K562 (cell line): ENCODE data around the gene CMTR1. TPM values are rescaled to one million over a fixed set of nuclear protein-coding genes. Genes with fewer than 3 reads are reported as not detected.

Experiments used
- ATAC-seq: fragments of 200-7000 bp; cut with Tn5 transposase; 3 replicates; pipeline ENCODE4 v1.9.1; 2020; ENCODE audit warnings: moderate library complexity
- BruUV-seq: library from RNA; stranded (reverse); fragments of 400-500 nt; replicated peaks from 2 replicates; lab custom pipeline; 2021; lab: Mats Ljungman, UMichigan
- CTCF ChIA-PET: fragments of 300-600 bp; formaldehyde crosslinking; extraction: SDS; loops from one replicate; lab custom pipeline; 2021; ENCODE audit warnings: low intra/inter-chr PET ratio; lab: Yijun Ruan, JAX
- POLR2A ChIA-PET: fragments of 300-600, 350-650 bp; sonication (Branson Sonifier 250); formaldehyde crosslinking; extraction: SDS; loops from one replicate; lab custom pipeline; 2021; ENCODE audit warnings: antibody characterized with exemption, inconsistent platforms; lab: Yijun Ruan, JAX
- DNase-seq, 4 experiments: peaks; one replicate each; pipeline versions ENCODE4 v3.0.0 to v3.0.0-alpha.2; 2011 to 2018; ENCODE audit warnings: low spot score in 3 of 4, mixed read lengths in 3 of 4; ENCODE audit errors: extremely low read depth in 1 of 4
- FAIRE-seq: peaks from 2 replicates; lab custom pipeline; 2011; peaks lifted over from hg19 to GRCh38; lab: Jason Lieb, UNC
- H2AFZ ChIP-seq: 2 replicates; pipeline ENCODE4 v1.6.0; 2011; ENCODE audit warnings: low read depth, low read length, control low read depth, inconsistent platforms
- H3K27ac ChIP-seq: fragments of 200-600 bp; 3 replicates; pipeline ENCODE4 v1.8.0; 2011; ENCODE audit warnings: low read depth, mild to moderate bottlenecking, control low read depth, inconsistent platforms, low read length, moderate library complexity, mixed read lengths; ENCODE audit errors: extremely low read depth
- H3K27me3 ChIP-seq, 2 experiments: fragments of 300-600 bp in 1 of 2; 2 replicates in 1 of 2; 3 replicates in 1 of 2; pipeline versions ENCODE4 v1.6.0 to v1.8.0; 2011; ENCODE audit warnings: inconsistent platforms in 2 of 2, low read length in 2 of 2, mild to moderate bottlenecking in 1 of 2, mixed read lengths in 1 of 2, moderate library complexity in 1 of 2; ENCODE audit not compliant: control insufficient read depth in 2 of 2, insufficient read depth in 2 of 2
- H3K36me3 ChIP-seq: fragments of 300-600 bp; 3 replicates; pipeline ENCODE4 v1.8.0; 2011; ENCODE audit warnings: mild to moderate bottlenecking, low read length, inconsistent platforms; ENCODE audit not compliant: control insufficient read depth, insufficient read depth
- H3K4me1 ChIP-seq, 2 experiments: fragments of 200-600 bp in 1 of 2; replicated peaks in 1 of 2; 2 replicates in 1 of 2; 3 replicates in 1 of 2; pipeline versions ENCODE4 v1.5.1 to v1.8.0; 2011; ENCODE audit warnings: inconsistent platforms in 2 of 2, low read length in 2 of 2, mild to moderate bottlenecking in 1 of 2, mixed read lengths in 1 of 2, moderate library complexity in 1 of 2; ENCODE audit not compliant: control insufficient read depth in 2 of 2, insufficient read depth in 2 of 2
- H3K4me2 ChIP-seq: 2 replicates; pipeline ENCODE4 v1.6.1; 2011; ENCODE audit warnings: low read length, control low read depth, inconsistent platforms, mixed read lengths; ENCODE audit not compliant: insufficient read depth
- H3K4me3 ChIP-seq: fragments of 200-600 bp; sonication (generic), shearing (Covaris generic); 2 replicates; pipeline ENCODE4 v1.5.1; 2016; ENCODE audit warnings: control low read depth, inconsistent platforms
- H3K79me2 ChIP-seq: fragments of 200-600 bp; 3 replicates; pipeline ENCODE4 v1.8.0; 2011; ENCODE audit warnings: low read length, inconsistent platforms; ENCODE audit not compliant: control insufficient read depth, insufficient read depth
- H3K9ac ChIP-seq, 2 experiments: 2 replicates each; pipeline versions ENCODE4 v1.6.0 to v1.6.1; 2011; ENCODE audit warnings: low read depth in 2 of 2, low read length in 2 of 2, control low read depth in 1 of 2, inconsistent platforms in 1 of 2, mild to moderate bottlenecking in 1 of 2, mixed read lengths in 1 of 2; ENCODE audit not compliant: insufficient read depth in 1 of 2
- H3K9me1 ChIP-seq: one replicate; pipeline ENCODE4 v1.6.0; 2011; ENCODE audit warnings: inconsistent platforms, mild to moderate bottlenecking, low read length, moderate library complexity; ENCODE audit not compliant: control insufficient read depth, insufficient read depth
- H3K9me3 ChIP-seq: replicated peaks from 2 replicates; pipeline ENCODE4 v1.5.1; 2011; ENCODE audit warnings: low read depth, low read length, inconsistent platforms; ENCODE audit not compliant: control insufficient read depth, insufficient read depth
- H4K20me1 ChIP-seq: replicated peaks from 2 replicates; pipeline ENCODE4 v1.6.1; 2011; ENCODE audit warnings: low read length, inconsistent platforms, mixed read lengths; ENCODE audit not compliant: control insufficient read depth, insufficient read depth
- CEBPG ChIP-seq, 3 experiments: fragments of 200-800 bp in 1 of 3; sonication (Bioruptor generic) in 1 of 3; sonication (generic) in 1 of 3; formaldehyde crosslinking in 1 of 3; IDR thresholded peaks in 2 of 3; conservative IDR thresholded peaks in 1 of 3; 2 replicates each; pipeline versions ENCODE4 v1.6.1 to v1.8.0; 2016 to 2022; ENCODE audit warnings: missing compliant biosample characterization in 2 of 3, missing genetic modification characterization in 2 of 3, mild to moderate bottlenecking in 1 of 3, missing genetic modification reagents in 1 of 3
- ETV5 ChIP-seq: sonication (generic); formaldehyde crosslinking; IDR thresholded peaks from 2 replicates; pipeline ENCODE4 v1.4.0; 2020; ENCODE audit warnings: low read depth, mild to moderate bottlenecking, missing genetic modification reagents
- HDAC2 ChIP-seq: fragments of 450-650 bp; IDR thresholded peaks from 2 replicates; pipeline ENCODE4 v1.6.1; 2016; ENCODE audit warnings: mild to moderate bottlenecking
- KDM5B ChIP-seq: fragments of 200-600 bp; sonication (generic); IDR thresholded peaks from 2 replicates; pipeline ENCODE4 v1.6.1; 2012; ENCODE audit warnings: low read depth, mild to moderate bottlenecking, moderate library complexity, low read length, control low read depth, inconsistent platforms; ENCODE audit not compliant: insufficient replicate concordance
- KLF6 ChIP-seq: fragments of 250-450 bp; sonication (Bioruptor Pico); IDR thresholded peaks from 2 replicates; pipeline ENCODE4 v1.4.0; 2020; ENCODE audit warnings: mild to moderate bottlenecking, moderate library complexity, borderline replicate concordance
- MAFF ChIP-seq: IDR thresholded peaks from 2 replicates; pipeline ENCODE4 v1.6.1; 2012; ENCODE audit warnings: low read length, improper control_type of control experiment
- MYBL2 ChIP-seq, 2 experiments: fragments of 450-650 bp in 1 of 2; sonication (generic) in 1 of 2; formaldehyde crosslinking in 1 of 2; IDR thresholded peaks; 2 replicates each; pipeline versions ENCODE4 v1.6.1 to v1.8.1; 2017 to 2022; ENCODE audit warnings: borderline replicate concordance in 1 of 2, inconsistent platforms in 1 of 2, low read depth in 1 of 2, mild to moderate bottlenecking in 1 of 2, missing genetic modification reagents in 1 of 2, moderate library complexity in 1 of 2
- NFE2L1 ChIP-seq: fragments of 450-650 bp; IDR thresholded peaks from 2 replicates; pipeline ENCODE4 v1.6.1; 2016; ENCODE audit warnings: missing genetic modification characterization, low read depth, mild to moderate bottlenecking, missing compliant biosample characterization, moderate library complexity, borderline replicate concordance
- POLR2A ChIP-seq: fragments of 450-650 bp; conservative IDR thresholded peaks from 2 replicates; pipeline ENCODE4 v1.6.1; 2016
- TBL1XR1 ChIP-seq, 2 experiments: IDR thresholded peaks; 2 replicates each; pipeline ENCODE4 v1.6.1; 2012; ENCODE audit warnings: improper control_type of control experiment in 2 of 2, low read length in 2 of 2, mild to moderate bottlenecking in 1 of 2
- ZNF408 ChIP-seq: fragments of 250-450 bp; sonication (Bioruptor Pico); IDR thresholded peaks from 2 replicates; pipeline ENCODE4 v1.4.0; 2020; ENCODE audit warnings: low read depth, mild to moderate bottlenecking, moderate library complexity
- WGBS: fragments of 100-300 bp; shearing (Covaris generic); methylation state at CpG from one replicate; pipeline ENCODE4 v1.1.6; 2016; ENCODE audit warnings: low coverage, mixed read lengths; ENCODE audit not compliant: insufficient coverage; ENCODE audit errors: missing lambda C conversion rate; 5-methylcytosine and 5-hydroxymethylcytosine counted together
- in situ Hi-C: fragments of 300-500 bp; cut with MboI; formaldehyde crosslinking; loops from 4 replicates; pipeline ENCODE4 v1.15.0; 2018; ENCODE audit warnings: inconsistent platforms, mixed read lengths
- intact Hi-C: fragments of 100-400 bp; cut with micrococcal nuclease; formaldehyde crosslinking; loops from 2 replicates; pipeline ENCODE4 v1.14.2; 2022
- polyA plus RNA-seq, 8 experiments: library from polyadenylated mRNA; depleted of rRNA in 4 of 8; stranded (reverse) in 5 of 8; unstranded in 3 of 8; fragments of >200 nt; fragmentation: Nextera tagmentation in 2 of 8; fragmentation: Illumina TruSeq in 1 of 8; extraction: Ambion mirVana in 2 of 8; extraction: Trizol in 1 of 8; gene quantifications; 2 replicates each; pipeline versions ENCODE4 v1.2.1 to v1.2.3, GENCODE V29; 2011 to 2014; ENCODE audit warnings: inconsistent platforms in 1 of 8, missing spikeins in 1 of 8
- total RNA-seq, 7 experiments: library from RNA; depleted of rRNA in 6 of 7; stranded (reverse); fragments of >200 nt in 6 of 7; fragmentation: Illumina TruSeq in 2 of 7; extraction: Trizol in 2 of 7; gene quantifications; 2 replicates each; pipeline versions ENCODE4 v1.2.1 to v1.2.3, GENCODE V29; 2011 to 2021; ENCODE audit warnings: low replicate concordance in 1 of 7
- TF ChIP-seq, protein P1 (sequence below): fragments of 450-650 bp; IDR thresholded peaks from 2 replicates; pipeline ENCODE4 v1.7.1; 2018; ENCODE audit warnings: mild to moderate bottlenecking, low read depth; ENCODE audit not compliant: partially characterized antibody
- TF ChIP-seq, protein P2 (sequence below): sonication (generic); formaldehyde crosslinking; IDR thresholded peaks from 2 replicates; pipeline ENCODE4 v1.8.1; 2022; ENCODE audit warnings: missing genetic modification reagents
- TF ChIP-seq, protein P3 (sequence below), 2 experiments: fragments of 200-800 bp in 1 of 2; sonication (Bioruptor generic) in 1 of 2; sonication (generic) in 1 of 2; formaldehyde crosslinking in 1 of 2; IDR thresholded peaks in 1 of 2; conservative IDR thresholded peaks in 1 of 2; 2 replicates each; pipeline versions ENCODE4 v1.5.0 to v1.6.1; 2016 to 2020; ENCODE audit warnings: missing compliant biosample characterization in 1 of 2, missing genetic modification characterization in 1 of 2, missing genetic modification reagents in 1 of 2

CMTR1 gene
- total and polyA plus RNA-seq, 9 of the 15 experiments (the other 6 are each of a cell fraction or from before 2014, with no cell fraction given), result 2.9 to 63.5 (median 49.5) TPM

DNA sequence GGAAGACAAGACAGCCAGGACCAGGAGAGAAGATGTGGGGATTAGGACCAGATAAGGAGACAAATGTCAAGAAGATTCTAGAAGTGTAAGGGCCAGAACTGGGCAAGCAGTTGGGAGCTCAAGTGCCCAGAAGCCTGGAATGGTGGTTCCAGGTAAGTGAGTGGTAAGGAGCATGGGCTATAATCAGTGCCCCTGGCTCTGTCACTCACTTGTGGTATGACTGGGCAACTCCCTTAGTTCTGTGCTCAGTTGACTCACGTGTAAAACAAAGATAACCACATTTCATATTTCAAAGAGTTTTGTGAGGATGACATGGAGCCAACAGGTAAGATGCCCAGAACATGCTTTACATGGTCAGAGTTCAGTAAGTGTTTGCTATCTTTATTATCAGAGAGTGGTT is 55.5 kb downstream of the CMTR1 start:
- DNase-seq, result no peak
- no peak for FAIRE-seq
- Histone ChIP-seq H3K27ac (no peak overlapping the region), H3K4me2 (no peak overlapping the region), H3K9me3 (no peaks in the 10 kb centered on the region), H3K9ac (no peak overlapping the region), H3K9me1 (no peaks in the 10 kb centered on the region), H3K4me1 (peaks cover 6 to 31% of the 10 kb centered on the region in 2 experiments; a peak in 4 of 5 replicates), H3K27me3 (no peaks in the 10 kb centered on the region), H4K20me1 (peaks cover 24% of the 10 kb centered on the region; the same call in 1 of the 2 replicates), H3K79me2 (no peaks in the 10 kb centered on the region), H3K4me3 (no peak overlapping the region), H3K36me3 (peaks cover 3% of the 10 kb centered on the region; the same call in 1 of the 3 replicates), H2AFZ (no peak overlapping the region)
- WGBS, result 20% methylated on average over 1 of the region's 1 CpG
- intact Hi-C loops, result loop anchor here (5.0 to 10.0 kb wide), 2 partner anchors 161 to 464 kb away; no protein-coding TSS in a partner anchor
- ChIA-PET CTCF (no interaction called here), POLR2A (interaction anchor here (0.6 to 1.3 kb wide), 3 partner anchors 12 to 55 kb away, joined by 3 to 9 read pairs (median 4); partner anchors contain the start of gene CMTR1)
- in situ Hi-C loops, result no loop called here
- no peak for ATAC-seq
- BruUV-seq, result no TSS peak
- TF ChIP-seq, protein P1, sequence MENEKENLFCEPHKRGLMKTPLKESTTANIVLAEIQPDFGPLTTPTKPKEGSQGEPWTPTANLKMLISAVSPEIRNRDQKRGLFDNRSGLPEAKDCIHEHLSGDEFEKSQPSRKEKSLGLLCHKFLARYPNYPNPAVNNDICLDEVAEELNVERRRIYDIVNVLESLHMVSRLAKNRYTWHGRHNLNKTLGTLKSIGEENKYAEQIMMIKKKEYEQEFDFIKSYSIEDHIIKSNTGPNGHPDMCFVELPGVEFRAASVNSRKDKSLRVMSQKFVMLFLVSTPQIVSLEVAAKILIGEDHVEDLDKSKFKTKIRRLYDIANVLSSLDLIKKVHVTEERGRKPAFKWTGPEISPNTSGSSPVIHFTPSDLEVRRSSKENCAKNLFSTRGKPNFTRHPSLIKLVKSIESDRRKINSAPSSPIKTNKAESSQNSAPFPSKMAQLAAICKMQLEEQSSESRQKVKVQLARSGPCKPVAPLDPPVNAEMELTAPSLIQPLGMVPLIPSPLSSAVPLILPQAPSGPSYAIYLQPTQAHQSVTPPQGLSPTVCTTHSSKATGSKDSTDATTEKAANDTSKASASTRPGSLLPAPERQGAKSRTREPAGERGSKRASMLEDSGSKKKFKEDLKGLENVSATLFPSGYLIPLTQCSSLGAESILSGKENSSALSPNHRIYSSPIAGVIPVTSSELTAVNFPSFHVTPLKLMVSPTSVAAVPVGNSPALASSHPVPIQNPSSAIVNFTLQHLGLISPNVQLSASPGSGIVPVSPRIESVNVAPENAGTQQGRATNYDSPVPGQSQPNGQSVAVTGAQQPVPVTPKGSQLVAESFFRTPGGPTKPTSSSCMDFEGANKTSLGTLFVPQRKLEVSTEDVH, result no peak
- TF ChIP-seq KDM5B (no peak), TBL1XR1 (IDR thresholded peaks at IDR 0.05; ENCODE audit: low read length in 2 of 2) (no peak), MYBL2 (IDR thresholded peaks at IDR 0.05; ENCODE audit: low read depth) (no peak), MYBL2 (CRISPR knock-in tag; IDR thresholded peaks at IDR 0.05; ENCODE audit: borderline replicate concordance) (no peak), CEBPG (CRISPR knock-in tag; IDR thresholded peaks at IDR 0.05) (no peak), CEBPG (tag; conservative IDR thresholded peaks at IDR 0.05 in 1 of 2, IDR thresholded peaks at IDR 0.05 in 1 of 2) (no peak), KLF6 (CRISPR knock-in tag) (no peak), HDAC2 (no peak), POLR2A (no peak), NFE2L1 (tag) (no peak), ETV5 (CRISPR knock-in tag) (no peak), ZNF408 (CRISPR knock-in tag) (no peak), MAFF (no peak)
- TF ChIP-seq, protein P2, sequence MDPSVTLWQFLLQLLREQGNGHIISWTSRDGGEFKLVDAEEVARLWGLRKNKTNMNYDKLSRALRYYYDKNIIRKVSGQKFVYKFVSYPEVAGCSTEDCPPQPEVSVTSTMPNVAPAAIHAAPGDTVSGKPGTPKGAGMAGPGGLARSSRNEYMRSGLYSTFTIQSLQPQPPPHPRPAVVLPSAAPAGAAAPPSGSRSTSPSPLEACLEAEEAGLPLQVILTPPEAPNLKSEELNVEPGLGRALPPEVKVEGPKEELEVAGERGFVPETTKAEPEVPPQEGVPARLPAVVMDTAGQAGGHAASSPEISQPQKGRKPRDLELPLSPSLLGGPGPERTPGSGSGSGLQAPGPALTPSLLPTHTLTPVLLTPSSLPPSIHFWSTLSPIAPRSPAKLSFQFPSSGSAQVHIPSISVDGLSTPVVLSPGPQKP (CRISPR knock-in tag), result no peak
- TF ChIP-seq, protein P3, sequence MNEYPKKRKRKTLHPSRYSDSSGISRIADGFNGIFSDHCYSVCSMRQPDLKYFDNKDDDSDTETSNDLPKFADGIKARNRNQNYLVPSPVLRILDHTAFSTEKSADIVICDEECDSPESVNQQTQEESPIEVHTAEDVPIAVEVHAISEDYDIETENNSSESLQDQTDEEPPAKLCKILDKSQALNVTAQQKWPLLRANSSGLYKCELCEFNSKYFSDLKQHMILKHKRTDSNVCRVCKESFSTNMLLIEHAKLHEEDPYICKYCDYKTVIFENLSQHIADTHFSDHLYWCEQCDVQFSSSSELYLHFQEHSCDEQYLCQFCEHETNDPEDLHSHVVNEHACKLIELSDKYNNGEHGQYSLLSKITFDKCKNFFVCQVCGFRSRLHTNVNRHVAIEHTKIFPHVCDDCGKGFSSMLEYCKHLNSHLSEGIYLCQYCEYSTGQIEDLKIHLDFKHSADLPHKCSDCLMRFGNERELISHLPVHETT (CRISPR knock-in tag; conservative IDR thresholded peaks at IDR 0.05 in 1 of 2, IDR thresholded peaks at IDR 0.05 in 1 of 2), result no peak
